Measurements from ENCODE around the gene THRAP3.
A peak's percentile ranks its signal among the peaks of the same experiment; 100 is the strongest.

DNA sequence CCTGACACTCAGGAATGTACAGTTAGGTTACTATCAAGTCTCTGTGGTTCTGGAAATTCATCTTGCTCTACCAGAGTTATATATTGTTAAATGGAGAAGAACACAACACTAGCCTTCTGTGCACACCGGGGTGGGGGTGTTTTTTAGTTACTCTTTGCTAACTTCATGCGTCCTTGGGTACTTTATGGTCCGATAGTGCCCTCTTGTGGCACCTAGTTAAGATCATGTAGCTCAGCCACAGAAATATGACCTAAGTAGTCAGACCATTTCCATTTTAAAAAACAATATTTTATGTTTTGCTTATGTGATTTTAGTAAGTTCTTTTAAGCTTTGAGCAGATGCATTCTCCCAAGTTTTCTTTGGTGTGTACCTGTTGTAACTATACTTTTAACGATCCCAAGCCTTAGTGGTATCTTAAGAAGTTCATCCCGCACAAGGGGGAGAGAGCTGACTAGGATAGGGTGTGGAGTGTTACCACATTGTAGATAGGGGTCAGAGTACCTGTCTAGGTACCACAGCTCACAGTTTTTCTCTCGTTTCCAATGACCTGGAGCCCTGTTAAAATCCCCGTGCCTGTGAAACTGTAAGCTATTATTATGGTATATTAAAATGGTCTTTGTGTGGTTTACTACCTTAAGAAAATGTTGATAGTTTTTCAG lies 61.3 kb downstream of the THRAP3 start:
- TF ChIP-seq, protein P1, sequence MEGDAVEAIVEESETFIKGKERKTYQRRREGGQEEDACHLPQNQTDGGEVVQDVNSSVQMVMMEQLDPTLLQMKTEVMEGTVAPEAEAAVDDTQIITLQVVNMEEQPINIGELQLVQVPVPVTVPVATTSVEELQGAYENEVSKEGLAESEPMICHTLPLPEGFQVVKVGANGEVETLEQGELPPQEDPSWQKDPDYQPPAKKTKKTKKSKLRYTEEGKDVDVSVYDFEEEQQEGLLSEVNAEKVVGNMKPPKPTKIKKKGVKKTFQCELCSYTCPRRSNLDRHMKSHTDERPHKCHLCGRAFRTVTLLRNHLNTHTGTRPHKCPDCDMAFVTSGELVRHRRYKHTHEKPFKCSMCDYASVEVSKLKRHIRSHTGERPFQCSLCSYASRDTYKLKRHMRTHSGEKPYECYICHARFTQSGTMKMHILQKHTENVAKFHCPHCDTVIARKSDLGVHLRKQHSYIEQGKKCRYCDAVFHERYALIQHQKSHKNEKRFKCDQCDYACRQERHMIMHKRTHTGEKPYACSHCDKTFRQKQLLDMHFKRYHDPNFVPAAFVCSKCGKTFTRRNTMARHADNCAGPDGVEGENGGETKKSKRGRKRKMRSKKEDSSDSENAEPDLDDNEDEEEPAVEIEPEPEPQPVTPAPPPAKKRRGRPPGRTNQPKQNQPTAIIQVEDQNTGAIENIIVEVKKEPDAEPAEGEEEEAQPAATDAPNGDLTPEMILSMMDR (IDR thresholded peaks at IDR 0.05; ENCODE audit: borderline replicate concordance, extremely low read depth, low read length, poor library complexity, severe bottlenecking), result peak; percentile 74
- TF ChIP-seq EZH2 (IDR thresholded peaks at IDR 0.05; ENCODE audit: borderline replicate concordance, low read depth, low read length, severe bottlenecking), result no peak
